ENCODE data around the gene KIAA0040. TPM values are rescaled to one million over a fixed set of nuclear protein-coding genes. Genes with fewer than 3 reads are reported as not detected.

Gene KIAA0040
- total RNA-seq, 2 donors from 2014 or later, result 21.2 to 23.4 TPM

- DNase-seq (ENCODE audit: low spot score in 2 of 2), result no peak
- H3K36me3 Mint-ChIP-seq, result peaks cover 14 to 49% of the 10 kb centered on the region in 2 donors
- ATAC-seq, result no peak
- peak overlapping the region in 1 of 2 donors; percentile 37 for H3K27ac Mint-ChIP-seq
- H3K9me3 Mint-ChIP-seq, result peaks cover 0 to 6% of the 10 kb centered on the region in 2 donors
Measured at GRCh38 chr1:175183586-175183985, 9.0 kb downstream of the KIAA0040 start.

GRCh38 chr1:175182201-175182746 is 10.3 kb downstream of the KIAA0040 start:
- DNase-seq (ENCODE audit: low spot score in 2 of 2), result no peak
- Mint-ChIP-seq H3K9me3 (peaks cover 0 to 6% of the 10 kb centered on the region in 2 donors), H3K27ac (no peak overlapping the region), H3K36me3 (peaks cover 5 to 43% of the 10 kb centered on the region in 2 donors)
- ATAC-seq, result no peak

GRCh38 chr1:175179837-175180590 is 12.6 kb downstream of the KIAA0040 start:
- no peak for ATAC-seq
- H3K36me3 Mint-ChIP-seq, result peaks cover 0 to 34% of the 10 kb centered on the region in 2 donors

GRCh38 chr1:175178456-175178855 is 14.1 kb downstream of the KIAA0040 start:
- peaks cover 0 to 33% of the 10 kb centered on the region in 2 donors for H3K36me3 Mint-ChIP-seq
- no peak overlapping the region for H3K27ac Mint-ChIP-seq
- peaks cover 0 to 6% of the 10 kb centered on the region in 2 donors for H3K9me3 Mint-ChIP-seq
- no peak for ATAC-seq
- DNase-seq (ENCODE audit: low spot score in 2 of 2), result no peak

More at GRCh38 chr1:175179837-175180590, 12.6 kb downstream of the KIAA0040 start:
- no peak for DNase-seq (ENCODE audit: low spot score in 2 of 2)
- Mint-ChIP-seq H3K9me3 (peaks cover 0 to 6% of the 10 kb centered on the region in 2 donors), H3K27ac (peak overlapping the region in 1 of 2 donors; percentile 22)

- ATAC-seq (no peak), DNase-seq (ENCODE audit: low spot score in 2 of 2) (no peak)
- peaks cover 0 to 29% of the 10 kb centered on the region in 2 donors for H3K36me3 Mint-ChIP-seq
- no peak overlapping the region for H3K27ac Mint-ChIP-seq
- peaks cover 0 to 6% of the 10 kb centered on the region in 2 donors for H3K9me3 Mint-ChIP-seq
Measured at GRCh38 chr1:175178056-175178455, 14.5 kb downstream of the KIAA0040 start.

GRCh38 chr1:175176246-175176645 is 16.3 kb downstream of the KIAA0040 start:
- ATAC-seq (no peak), DNase-seq (ENCODE audit: low spot score in 2 of 2) (no peak)
- H3K36me3 Mint-ChIP-seq, result peaks cover 0 to 19% of the 10 kb centered on the region in 2 donors
- peaks cover 0 to 2% of the 10 kb centered on the region in 2 donors for H3K9me3 Mint-ChIP-seq
- H3K27ac Mint-ChIP-seq, result no peak overlapping the region

GRCh38 chr1:175174309-175175102 is 18.1 kb downstream of the KIAA0040 start:
- DNase-seq (ENCODE audit: low spot score in 2 of 2) (no peak), ATAC-seq (peak in 1 of 2 donors; percentile 55)
- peaks cover 0 to 16% of the 10 kb centered on the region in 2 donors for H3K36me3 Mint-ChIP-seq
- H3K27ac Mint-ChIP-seq, result peak overlapping the region in 1 of 2 donors; percentile 17
- no peaks in the 10 kb centered on the region for H3K9me3 Mint-ChIP-seq

GRCh38 chr1:175173531-175173930 is 19.0 kb downstream of the KIAA0040 start:
- Mint-ChIP-seq H3K36me3 (peaks cover 0 to 16% of the 10 kb centered on the region in 2 donors), H3K9me3 (no peaks in the 10 kb centered on the region), H3K27ac (peak overlapping the region in 1 of 2 donors; percentile 63)
- ATAC-seq, result no peak
- no peak for DNase-seq (ENCODE audit: low spot score in 2 of 2)

GRCh38 chr1:175172503-175172902 is 20.1 kb downstream of the KIAA0040 start:
- Mint-ChIP-seq H3K36me3 (peaks cover 0 to 10% of the 10 kb centered on the region in 2 donors), H3K9me3 (no peaks in the 10 kb centered on the region), H3K27ac (no peak overlapping the region)
- no peak for ATAC-seq
- no peak for DNase-seq (ENCODE audit: low spot score in 2 of 2)

- peaks cover 0 to 4% of the 10 kb centered on the region in 2 donors for H3K36me3 Mint-ChIP-seq
Measured at GRCh38 chr1:175171036-175171913, 21.3 kb downstream of the KIAA0040 start.

GRCh38 chr1:175169286-175170018 is 23.1 kb downstream of the KIAA0040 start:
- DNase-seq (ENCODE audit: low spot score in 2 of 2) (no peak), ATAC-seq (peak; percentile 85 to 92)
- peak overlapping the region; percentile 59 to 88 for H3K27ac Mint-ChIP-seq
- H3K9me3 Mint-ChIP-seq, result no peaks in the 10 kb centered on the region
- no peaks in the 10 kb centered on the region for H3K36me3 Mint-ChIP-seq

More at GRCh38 chr1:175171036-175171913, 21.3 kb downstream of the KIAA0040 start:
- DNase-seq (ENCODE audit: low spot score in 2 of 2) (no peak), ATAC-seq (no peak)
- Mint-ChIP-seq H3K9me3 (no peaks in the 10 kb centered on the region), H3K27ac (peak overlapping the region; percentile 78 to 81)

- no peak for DNase-seq (ENCODE audit: low spot score in 2 of 2)
- Mint-ChIP-seq H3K27ac (peak overlapping the region in 1 of 2 donors; percentile 59), H3K36me3 (no peaks in the 10 kb centered on the region), H3K9me3 (no peaks in the 10 kb centered on the region)
- ATAC-seq, result peak; percentile 48 to 60
Measured at GRCh38 chr1:175168782-175169181, 23.8 kb downstream of the KIAA0040 start.

GRCh38 chr1:175167861-175168260 is 24.7 kb downstream of the KIAA0040 start:
- Mint-ChIP-seq H3K27ac (peak overlapping the region in 1 of 2 donors; percentile 4), H3K9me3 (no peaks in the 10 kb centered on the region), H3K36me3 (no peaks in the 10 kb centered on the region)
- DNase-seq (ENCODE audit: low spot score in 2 of 2), result no peak
- no peak for ATAC-seq

- peak overlapping the region; percentile 59 to 74 for H3K27ac Mint-ChIP-seq
Measured at GRCh38 chr1:175166746-175167145, 25.8 kb downstream of the KIAA0040 start.

GRCh38 chr1:175164751-175165150 is 27.8 kb downstream of the KIAA0040 start:
- Mint-ChIP-seq H3K9me3 (no peaks in the 10 kb centered on the region), H3K36me3 (peaks cover 0 to 13% of the 10 kb centered on the region in 2 donors), H3K27ac (no peak overlapping the region)
- ATAC-seq, result no peak
- no peak for DNase-seq (ENCODE audit: low spot score in 2 of 2)

More at GRCh38 chr1:175166746-175167145, 25.8 kb downstream of the KIAA0040 start:
- H3K36me3 Mint-ChIP-seq, result no peaks in the 10 kb centered on the region
- no peak for DNase-seq (ENCODE audit: low spot score in 2 of 2)
- no peak for ATAC-seq
- H3K9me3 Mint-ChIP-seq, result no peaks in the 10 kb centered on the region
